Hematopoietic multipotent progenitor cell treated with erythropoietin and hydrocortisone succinate and interleukin-3 and kit ligand, for 6 days (in vitro differentiated cells): Measurements from ENCODE around the gene THEM4.
A peak's percentile ranks its signal among the peaks of the same experiment; 100 is the strongest.

Experiments
- DNase-seq: peaks from one replicate; pipeline ENCODE4 v3.0.0-alpha.2; 2015

Gene THEM4

GRCh38 chr1:151909167-151910149 lies at the start of gene THEM4:
TSS of gene THEM4 (minus strand) at chr1:151909511. CDS start at chr1:151909458, 53 bp downstream.
- DNase-seq = peak; percentile 98

- no peak for DNase-seq
Measured at GRCh38 chr1:151958959-151959358, 49.6 kb upstream of the THEM4 start.

- DNase-seq = no peak
Measured at GRCh38 chr1:151956957-151957497, 47.7 kb upstream of the THEM4 start.

- DNase-seq = no peak
Measured at GRCh38 chr1:151953409-151954094, 44.2 kb upstream of the THEM4 start.

GRCh38 chr1:151952811-151953210 lies 43.5 kb upstream of the THEM4 start:
- no peak for DNase-seq

- no peak for DNase-seq
Measured at GRCh38 chr1:151949371-151950193, 40.3 kb upstream of the THEM4 start.

- no peak for DNase-seq
Measured at GRCh38 chr1:151948506-151948905, 39.2 kb upstream of the THEM4 start.

- DNase-seq = no peak
Measured at GRCh38 chr1:151947140-151947539, 37.8 kb upstream of the THEM4 start.

- peak; percentile 98 for DNase-seq
Measured at GRCh38 chr1:151945725-151946722, 36.7 kb upstream of the THEM4 start.

GRCh38 chr1:151944857-151945575 lies 35.7 kb upstream of the THEM4 start:
- no peak for DNase-seq

- DNase-seq = peak; percentile 92
Measured at GRCh38 chr1:151944126-151944856, 35.0 kb upstream of the THEM4 start.

GRCh38 chr1:151943591-151943990 lies 34.3 kb upstream of the THEM4 start:
- no peak for DNase-seq

- peak; percentile 63 for DNase-seq
Measured at GRCh38 chr1:151942882-151943281, 33.6 kb upstream of the THEM4 start.

- no peak for DNase-seq
Measured at GRCh38 chr1:151940541-151940940, 31.2 kb upstream of the THEM4 start.

GRCh38 chr1:151939779-151940178 lies 30.5 kb upstream of the THEM4 start:
- no peak for DNase-seq

- DNase-seq = no peak
Measured at GRCh38 chr1:151939141-151939540, 29.8 kb upstream of the THEM4 start.

GRCh38 chr1:151936653-151937052 lies 27.3 kb upstream of the THEM4 start:
- DNase-seq = no peak

GRCh38 chr1:151935894-151936602 lies 26.7 kb upstream of the THEM4 start:
- DNase-seq = no peak

GRCh38 chr1:151935154-151935553 lies 25.8 kb upstream of the THEM4 start:
- no peak for DNase-seq
